Skeletal muscle tissue (tissue), 4 donors: ENCODE results near the gene CNOT1. TPM values are rescaled to one million over a fixed set of nuclear protein-coding genes. Genes with fewer than 3 reads are reported as not detected.
"Not testable (repeated sequence)": the region's sequence is repeated elsewhere in the genome, so short reads cannot be mapped to it uniquely, and the experiment has no call there.

ENCODE experiments used
- H3K27ac ChIP-seq: one replicate; pipeline ENCODE4 v1.7.0; 2013; ENCODE audit warnings: mild to moderate bottlenecking, low read depth, low read length, inconsistent platforms
- H3K27me3 ChIP-seq, 3 donors: one replicate each; pipeline ENCODE4 v1.7.0; 2013; ENCODE audit warnings: low read length in 3 of 3; ENCODE audit not compliant: control insufficient read depth in 3 of 3, insufficient read depth in 3 of 3
- H3K36me3 ChIP-seq, 3 donors: one replicate each; pipeline ENCODE4 v1.7.0; 2013; ENCODE audit warnings: low read length in 3 of 3; ENCODE audit not compliant: control insufficient read depth in 3 of 3, insufficient read depth in 3 of 3
- H3K4me1 ChIP-seq, 3 donors: one replicate each; pipeline ENCODE4 v1.7.0; 2013; ENCODE audit warnings: low read length in 3 of 3, mild to moderate bottlenecking in 3 of 3; ENCODE audit not compliant: control insufficient read depth in 3 of 3, insufficient read depth in 3 of 3
- H3K4me3 ChIP-seq, 3 donors: one replicate each; pipeline ENCODE4 v1.7.0; 2013; ENCODE audit warnings: low read length in 3 of 3
- H3K9ac ChIP-seq, 3 donors: one replicate each; pipeline ENCODE4 v1.7.0; 2013; ENCODE audit warnings: low read length in 3 of 3, mild to moderate bottlenecking in 3 of 3, moderate library complexity in 2 of 3, low read depth in 1 of 3
- H3K9me3 ChIP-seq, 3 donors: one replicate each; pipeline ENCODE4 v1.7.0; 2013; ENCODE audit warnings: low read length in 3 of 3; ENCODE audit not compliant: control insufficient read depth in 3 of 3
- total RNA-seq: library from RNA; depleted of rRNA; stranded (reverse); fragments of >200 nt; gene quantifications from one replicate; pipeline ENCODE4 v1.2.3, GENCODE V29; 2014
- donor health status: Osteomylitis.

CNOT1 gene
- total RNA-seq, result 134 TPM

- Histone ChIP-seq H3K9ac (peak within 1 kb of the TSS; percentile 98 to 100 (median 99)), H3K4me1 (peaks cover 15 to 19% (median 16%) of the 10 kb centered on the region in 3 donors), H3K36me3 (peaks cover 0 to under 1% (median 0%) of the 10 kb centered on the region in 3 donors), H3K9me3 (no peaks in the 10 kb centered on the region), H3K27ac (peak within 1 kb of the TSS; percentile 99), H3K4me3 (peak within 1 kb of the TSS; percentile 90 to 99 (median 96)), H3K27me3 (no peaks in the 10 kb centered on the region)
Observed at GRCh38 chr16:58629733-58630640, at the start of gene CNOT1. Gene CNOT1, minus strand, starts transcription at chr16:58629826. Its CDS starts 30,489 bp downstream, at chr16:58599337.

- Histone ChIP-seq H3K4me1 (peaks cover 7 to 14% (median 8%) of the 10 kb centered on the region in 3 donors), H3K27ac (no peak overlapping the region), H3K9me3 (no peaks in the 10 kb centered on the region), H3K27me3 (no peaks in the 10 kb centered on the region), H3K9ac (no peak overlapping the region), H3K4me3 (no peak overlapping the region), H3K36me3 (peaks cover 43 to 48% (median 44%) of the 10 kb centered on the region in 3 donors)
Observed at GRCh38 chr16:58678716-58679115, 49.1 kb upstream of the CNOT1 start.

- no peaks in the 10 kb centered on the region for H3K27me3 ChIP-seq
- H3K9me3 ChIP-seq, result no peaks in the 10 kb centered on the region
- H3K4me3 ChIP-seq, result no peak overlapping the region
- no peak overlapping the region for H3K9ac ChIP-seq
- peaks cover 43 to 48% (median 44%) of the 10 kb centered on the region in 3 donors for H3K36me3 ChIP-seq
- peaks cover 2 to 10% (median 3%) of the 10 kb centered on the region in 3 donors for H3K4me1 ChIP-seq
- no peak overlapping the region for H3K27ac ChIP-seq
Observed at GRCh38 chr16:58678269-58678668, 48.6 kb upstream of the CNOT1 start.

- Histone ChIP-seq H3K9me3 (no peaks in the 10 kb centered on the region), H3K4me3 (no peak overlapping the region), H3K9ac (no peak overlapping the region), H3K27me3 (no peaks in the 10 kb centered on the region), H3K36me3 (peaks cover 36 to 49% (median 39%) of the 10 kb centered on the region in 3 donors), H3K27ac (no peak overlapping the region), H3K4me1 (peaks cover 0 to 2% (median 0%) of the 10 kb centered on the region in 3 donors)
Observed at GRCh38 chr16:58670946-58671583, 41.4 kb upstream of the CNOT1 start.

- no peak overlapping the region for H3K4me3 ChIP-seq
- peaks cover 31 to 43% (median 32%) of the 10 kb centered on the region in 3 donors for H3K36me3 ChIP-seq
- H3K4me1 ChIP-seq, result peaks cover 0 to 2% (median 0%) of the 10 kb centered on the region in 3 donors
- no peak overlapping the region for H3K9ac ChIP-seq
- no peaks in the 10 kb centered on the region for H3K27me3 ChIP-seq
- no peak overlapping the region for H3K27ac ChIP-seq
- no peaks in the 10 kb centered on the region for H3K9me3 ChIP-seq
Observed at GRCh38 chr16:58670177-58670576, 40.6 kb upstream of the CNOT1 start.

- H3K27me3 ChIP-seq, result no peaks in the 10 kb centered on the region
- H3K9me3 ChIP-seq, result no peaks in the 10 kb centered on the region
- no peaks in the 10 kb centered on the region for H3K4me1 ChIP-seq
- no peak overlapping the region for H3K9ac ChIP-seq
- H3K4me3 ChIP-seq, result no peak overlapping the region
- peaks cover 11 to 18% (median 15%) of the 10 kb centered on the region in 3 donors for H3K36me3 ChIP-seq
- H3K27ac ChIP-seq, result no peak overlapping the region
Observed at GRCh38 chr16:58665200-58665599, 35.6 kb upstream of the CNOT1 start.

GRCh38 chr16:58661199-58661830 is 31.7 kb upstream of the CNOT1 start:
- H3K9me3 ChIP-seq, result no peaks in the 10 kb centered on the region
- H3K27me3 ChIP-seq, result no peaks in the 10 kb centered on the region
- no peaks in the 10 kb centered on the region for H3K4me1 ChIP-seq
- peaks cover 0 to under 1% (median 0%) of the 10 kb centered on the region in 3 donors for H3K36me3 ChIP-seq
- H3K27ac ChIP-seq, result no peak overlapping the region
- no peak overlapping the region for H3K4me3 ChIP-seq
- H3K9ac ChIP-seq, result no peak overlapping the region

- not testable (repeated sequence) for H3K9ac ChIP-seq, H3K4me3 ChIP-seq, H3K4me1 ChIP-seq, H3K27ac ChIP-seq, H3K9me3 ChIP-seq, H3K36me3 ChIP-seq, H3K27me3 ChIP-seq
Observed at GRCh38 chr16:58659911-58660310, 30.3 kb upstream of the CNOT1 start.

GRCh38 chr16:58658796-58659211 is 29.2 kb upstream of the CNOT1 start:
- no peak overlapping the region for H3K9ac ChIP-seq
- H3K9me3 ChIP-seq, result no peaks in the 10 kb centered on the region
- no peak overlapping the region for H3K4me3 ChIP-seq
- no peaks in the 10 kb centered on the region for H3K36me3 ChIP-seq
- no peak overlapping the region for H3K27ac ChIP-seq
- no peaks in the 10 kb centered on the region for H3K4me1 ChIP-seq
- no peaks in the 10 kb centered on the region for H3K27me3 ChIP-seq
